OCI-LY1 (cell line): ENCODE data around the gene NISCH.

Experiments used
- CTCF ChIP-seq: fragments of 200-600 bp; sonication (generic), shearing (Covaris generic); IDR thresholded peaks from 2 replicates; pipeline ENCODE4 v1.5.1; 2017; ENCODE audit warnings: mild to moderate bottlenecking, antibody characterized with exemption, low read length, moderate library complexity, mixed read lengths
- EZH2 ChIP-seq: fragments of 200-600 bp; sonication (generic), shearing (Covaris generic); IDR thresholded peaks from 2 replicates; pipeline ENCODE4 v1.8.0; 2017; ENCODE audit warnings: borderline replicate concordance, mixed run types, mild to moderate bottlenecking, antibody characterized with exemption, low read length, moderate library complexity, mixed read lengths

- TF ChIP-seq CTCF (no peak), EZH2 (no peak)
These were observed 32.7 kb upstream of the NISCH start for GRCh38 chr3:52422669-52423068.
